WTC11 (cell line): ENCODE results near the gene SELL. TPM values are rescaled to one million over a fixed set of nuclear protein-coding genes. Genes with fewer than 3 reads are reported as not detected.

Experiments
- ATAC-seq: fragments of 200-7000 bp; cut with Tn5 transposase; 2 replicates; pipeline ENCODE4 v1.10.0; 2021; ENCODE audit warnings: mild to moderate bottlenecking, moderate library complexity
- CTCF ChIA-PET: fragments of 300-600 bp; sonication (Branson Sonifier 250); formaldehyde crosslinking; loops from one replicate; lab custom pipeline; 2021; ENCODE audit warnings: antibody characterized with exemption; lab: Charles Lee
- POLR2A ChIA-PET: fragments of 350-600 bp; sonication (Branson Sonifier 250); formaldehyde crosslinking; loops from one replicate; lab custom pipeline; 2021; ENCODE audit warnings: antibody characterized with exemption; lab: Charles Lee
- DNase-seq: peaks from one replicate; pipeline ENCODE4 v3.0.0; 2021; ENCODE audit warnings: low spot score
- H3K27ac Mint-ChIP-seq: 2 replicates; pipeline ENCODE4 v1.8.0; 2021; ENCODE audit warnings: mixed read lengths
- H3K27me3 Mint-ChIP-seq: 2 replicates; pipeline ENCODE4 v1.8.0; 2021; ENCODE audit warnings: low read depth, mild to moderate bottlenecking, moderate library complexity, mixed read lengths
- H3K36me3 Mint-ChIP-seq: 2 replicates; pipeline ENCODE4 v1.8.0; 2021; ENCODE audit warnings: mixed read lengths
- H3K4me1 Mint-ChIP-seq: 2 replicates; pipeline ENCODE4 v1.8.0; 2022; ENCODE audit warnings: mixed read lengths
- H3K4me3 Mint-ChIP-seq: 2 replicates; pipeline ENCODE4 v1.8.0; 2021; ENCODE audit warnings: mild to moderate bottlenecking, moderate library complexity, mixed read lengths
- H3K9me3 Mint-ChIP-seq: 2 replicates; pipeline ENCODE4 v1.8.0; 2021; ENCODE audit warnings: mixed read lengths
- CREB1 ChIP-seq: sonication (generic); formaldehyde crosslinking; IDR thresholded peaks from 2 replicates; pipeline ENCODE4 v1.8.0; 2023; ENCODE audit warnings: mild to moderate bottlenecking, missing genetic modification reagents
- E2F1 ChIP-seq: sonication (generic); formaldehyde crosslinking; IDR thresholded peaks from 2 replicates; pipeline ENCODE4 v1.8.0; 2022; ENCODE audit warnings: mild to moderate bottlenecking, missing genetic modification reagents
- ELF4 ChIP-seq: sonication (generic); formaldehyde crosslinking; IDR thresholded peaks from 2 replicates; pipeline ENCODE4 v1.8.1; 2022; ENCODE audit warnings: low read depth, mild to moderate bottlenecking, moderate library complexity, missing genetic modification reagents
- GRHL2 ChIP-seq: fragments of 250-450 bp; sonication (Bioruptor Pico); IDR thresholded peaks from 2 replicates; pipeline ENCODE4 v1.8.0; 2022; ENCODE audit warnings: mild to moderate bottlenecking, moderate library complexity; ENCODE audit not compliant: insufficient replicate concordance, severe bottlenecking
- PRRX2 ChIP-seq: fragments of 250-450 bp; sonication (Bioruptor Pico); IDR thresholded peaks from 2 replicates; pipeline ENCODE4 v1.8.0; 2021; ENCODE audit warnings: mild to moderate bottlenecking
- TEAD1 ChIP-seq: sonication (generic); formaldehyde crosslinking; IDR thresholded peaks from 2 replicates; pipeline ENCODE4 v1.8.0; 2022; ENCODE audit warnings: mild to moderate bottlenecking, missing genetic modification reagents
- TP53 ChIP-seq: sonication (generic); formaldehyde crosslinking; IDR thresholded peaks from 2 replicates; pipeline ENCODE4 v1.8.1; 2023; ENCODE audit warnings: mild to moderate bottlenecking, missing genetic modification reagents
- ZBTB21 ChIP-seq: sonication (generic); formaldehyde crosslinking; IDR thresholded peaks from 2 replicates; pipeline ENCODE4 v1.8.1; 2023; ENCODE audit warnings: mild to moderate bottlenecking, missing genetic modification reagents, borderline replicate concordance
- ZNF121 ChIP-seq: sonication (generic); formaldehyde crosslinking; IDR thresholded peaks from 2 replicates; pipeline ENCODE4 v1.8.0; 2023; ENCODE audit warnings: missing genetic modification reagents
- ZNF281 ChIP-seq: sonication (generic); formaldehyde crosslinking; IDR thresholded peaks from 2 replicates; pipeline ENCODE4 v1.8.0; 2023; ENCODE audit warnings: mild to moderate bottlenecking, missing genetic modification reagents
- ZNF425 ChIP-seq: fragments of 250-450 bp; sonication (Bioruptor Pico); conservative IDR thresholded peaks from 2 replicates; pipeline ENCODE4 v1.9.0; 2021; ENCODE audit warnings: mild to moderate bottlenecking
- ZNF512 ChIP-seq: sonication (generic); formaldehyde crosslinking; IDR thresholded peaks from 2 replicates; pipeline ENCODE4 v1.8.1; 2022; ENCODE audit warnings: missing genetic modification reagents, borderline replicate concordance
- ZNF532 ChIP-seq: fragments of 250-450 bp; sonication (Bioruptor Pico); IDR thresholded peaks from 2 replicates; pipeline ENCODE4 v1.9.0; 2021; ENCODE audit warnings: mild to moderate bottlenecking, borderline replicate concordance
- total RNA-seq: library from RNA; stranded (reverse); gene quantifications from 3 replicates; pipeline ENCODE4 v1.2.3, GENCODE V29; 2021
- TF ChIP-seq, protein P1 (sequence below): fragments of 250-450 bp; sonication (Bioruptor Pico); IDR thresholded peaks from 2 replicates; pipeline ENCODE4 v2.1.2; 2022; ENCODE audit warnings: mild to moderate bottlenecking, moderate library complexity
- TF ChIP-seq, protein P2 (sequence below): sonication (generic); formaldehyde crosslinking; conservative IDR thresholded peaks from 2 replicates; pipeline ENCODE4 v1.8.1; 2022; ENCODE audit warnings: mild to moderate bottlenecking, missing genetic modification reagents

SELL gene
- total RNA-seq, 1 experiment from 2014 or later = 0.26 TPM

DNA sequence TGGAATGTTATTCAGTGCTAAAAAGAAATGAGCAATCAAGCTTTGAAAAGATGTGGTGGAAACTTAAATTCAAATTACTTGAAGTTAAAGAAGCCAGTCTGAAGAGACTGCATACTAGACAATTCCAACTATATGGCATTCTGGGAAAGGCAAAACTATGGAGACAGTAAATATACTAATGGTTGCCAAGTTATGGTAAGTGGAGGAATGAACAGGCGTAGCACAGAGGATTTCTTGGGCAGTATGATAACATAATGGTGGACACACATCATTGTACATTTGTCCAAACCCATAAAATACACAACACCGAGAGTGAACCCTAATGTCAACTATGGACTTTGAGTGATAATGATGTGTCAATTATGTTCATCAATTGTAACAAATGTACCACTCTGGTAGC lies 60.4 kb downstream of the SELL start (continued):
- TF ChIP-seq ZNF281 (CRISPR knock-in tag) = no peak
- no peak for TF ChIP-seq E2F1 (CRISPR knock-in tag)

GRCh38 chr1:169650551-169650950 lies 60.9 kb downstream of the SELL start:
- no peak for DNase-seq
- Mint-ChIP-seq H3K27me3 (no peaks in the 10 kb centered on the region; the same call in 1 of the 2 replicates), H3K4me1 (no peaks in the 10 kb centered on the region)
- TF ChIP-seq, protein P1, sequence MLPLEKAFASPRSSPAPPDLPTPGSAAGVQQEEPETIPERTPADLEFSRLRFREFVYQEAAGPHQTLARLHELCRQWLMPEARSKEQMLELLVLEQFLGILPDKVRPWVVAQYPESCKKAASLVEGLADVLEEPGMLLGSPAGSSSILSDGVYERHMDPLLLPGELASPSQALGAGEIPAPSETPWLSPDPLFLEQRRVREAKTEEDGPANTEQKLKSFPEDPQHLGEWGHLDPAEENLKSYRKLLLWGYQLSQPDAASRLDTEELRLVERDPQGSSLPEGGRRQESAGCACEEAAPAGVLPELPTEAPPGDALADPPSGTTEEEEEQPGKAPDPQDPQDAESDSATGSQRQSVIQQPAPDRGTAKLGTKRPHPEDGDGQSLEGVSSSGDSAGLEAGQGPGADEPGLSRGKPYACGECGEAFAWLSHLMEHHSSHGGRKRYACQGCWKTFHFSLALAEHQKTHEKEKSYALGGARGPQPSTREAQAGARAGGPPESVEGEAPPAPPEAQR (CRISPR knock-in tag) = no peak
- no peak for TF ChIP-seq ZNF512 (CRISPR knock-in tag)
- TF ChIP-seq ZNF532 = no peak
- TF ChIP-seq, all 79 proteins: peak for 0
- POLR2A ChIA-PET = no interaction called here
- Mint-ChIP-seq H3K27ac (no peak overlapping the region), H3K36me3 (no peaks in the 10 kb centered on the region), H3K9me3 (no peaks in the 10 kb centered on the region), H3K4me3 (no peak overlapping the region)
- CTCF ChIA-PET = no interaction called here
- no peak for ATAC-seq

DNA sequence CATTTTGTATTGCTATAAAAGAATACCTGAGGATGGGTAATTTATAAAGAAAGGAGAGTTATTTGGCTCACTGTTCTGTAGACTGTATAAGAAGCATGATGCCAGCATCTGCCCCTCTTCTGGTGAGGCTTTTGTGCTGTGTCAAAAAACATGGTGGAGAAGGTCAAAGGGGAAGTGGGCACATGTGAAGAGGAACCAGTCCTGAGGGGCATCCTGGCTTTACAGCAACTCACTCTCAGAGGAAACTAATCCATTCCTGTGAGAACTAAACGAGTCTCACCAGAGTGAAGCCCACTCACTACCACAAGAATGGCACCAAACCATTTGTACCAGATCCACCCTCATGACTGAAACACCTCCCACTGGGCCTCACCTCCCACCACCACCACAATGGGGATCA lies 62.7 kb downstream of the SELL start:
- Mint-ChIP-seq H3K27ac (no peak overlapping the region), H3K27me3 (no peaks in the 10 kb centered on the region; the same call in 1 of the 2 replicates), H3K4me1 (no peaks in the 10 kb centered on the region), H3K36me3 (no peaks in the 10 kb centered on the region), H3K9me3 (no peaks in the 10 kb centered on the region), H3K4me3 (no peak overlapping the region)
- POLR2A ChIA-PET = no interaction called here
- TF ChIP-seq TP53 (no peak), PRRX2 (CRISPR knock-in tag) (no peak), ELF4 (no peak), ZNF425 (no peak), ZNF512 (CRISPR knock-in tag) (no peak), ZBTB21 (CRISPR knock-in tag) (no peak), ZNF121 (CRISPR knock-in tag) (no peak), CREB1 (CRISPR knock-in tag) (no peak), GRHL2 (CRISPR knock-in tag) (no peak), TEAD1 (CRISPR knock-in tag) (no peak)
- TF ChIP-seq, protein P2, sequence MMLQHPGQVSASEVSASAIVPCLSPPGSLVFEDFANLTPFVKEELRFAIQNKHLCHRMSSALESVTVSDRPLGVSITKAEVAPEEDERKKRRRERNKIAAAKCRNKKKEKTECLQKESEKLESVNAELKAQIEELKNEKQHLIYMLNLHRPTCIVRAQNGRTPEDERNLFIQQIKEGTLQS (CRISPR knock-in tag) = no peak
- no peak for ATAC-seq
- CTCF ChIA-PET = no interaction called here
- no peak for DNase-seq
